NB4 (cell line): ENCODE data around the gene CUL4A.

Source experiments
- MYC ChIP-seq: IDR thresholded peaks from 2 replicates; pipeline ENCODE4 v1.6.1; 2011; ENCODE audit warnings: low read depth, low read length
- POLR2A ChIP-seq: IDR thresholded peaks from 2 replicates; pipeline ENCODE4 v1.6.1; 2011; ENCODE audit warnings: mild to moderate bottlenecking; ENCODE audit not compliant: insufficient read length; ENCODE audit errors: extremely low read depth
- TF ChIP-seq, protein P1 (sequence below): IDR thresholded peaks from one replicate; pipeline ENCODE4 v1.5.1; 2012; ENCODE audit warnings: low read depth, low read length
- TF ChIP-seq, protein P2 (sequence below): IDR thresholded peaks from 2 replicates; pipeline ENCODE4 v1.6.1; 2011; ENCODE audit warnings: low read depth, low read length

DNA sequence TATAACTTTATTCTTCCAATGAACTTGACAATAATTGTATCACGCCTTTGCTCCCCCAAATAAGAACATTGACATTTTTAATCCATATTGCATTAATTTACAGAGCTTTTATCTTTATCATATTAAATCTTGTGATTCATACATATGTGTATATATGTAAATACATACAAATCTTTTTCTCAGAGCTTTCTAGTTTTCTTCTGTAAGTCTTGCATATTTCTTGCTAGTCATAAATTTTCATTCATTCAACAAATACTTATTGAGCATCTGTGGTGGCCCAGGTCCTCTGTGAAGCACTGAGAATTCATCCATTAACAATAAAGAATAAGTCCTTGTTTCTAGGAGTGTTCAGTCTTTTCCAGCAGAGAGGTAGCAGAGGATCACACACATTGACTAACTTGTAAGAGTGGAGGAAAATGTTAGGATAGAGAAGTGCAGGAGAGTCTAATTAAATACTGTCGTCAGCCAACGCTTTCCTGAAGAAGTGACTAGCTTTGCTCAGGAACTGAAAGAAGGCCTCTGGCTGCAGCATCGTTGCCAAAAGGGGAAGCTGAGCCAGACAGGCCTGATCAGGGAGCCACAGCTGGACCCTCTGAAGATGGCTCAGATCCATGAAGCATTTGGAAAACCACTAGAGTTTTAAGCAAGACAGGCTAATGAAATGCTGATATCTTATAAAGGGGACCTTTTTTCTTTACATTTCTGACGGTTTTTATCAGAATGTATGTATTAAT lies 49.1 kb downstream of the CUL4A start:
- TF ChIP-seq, protein P1, sequence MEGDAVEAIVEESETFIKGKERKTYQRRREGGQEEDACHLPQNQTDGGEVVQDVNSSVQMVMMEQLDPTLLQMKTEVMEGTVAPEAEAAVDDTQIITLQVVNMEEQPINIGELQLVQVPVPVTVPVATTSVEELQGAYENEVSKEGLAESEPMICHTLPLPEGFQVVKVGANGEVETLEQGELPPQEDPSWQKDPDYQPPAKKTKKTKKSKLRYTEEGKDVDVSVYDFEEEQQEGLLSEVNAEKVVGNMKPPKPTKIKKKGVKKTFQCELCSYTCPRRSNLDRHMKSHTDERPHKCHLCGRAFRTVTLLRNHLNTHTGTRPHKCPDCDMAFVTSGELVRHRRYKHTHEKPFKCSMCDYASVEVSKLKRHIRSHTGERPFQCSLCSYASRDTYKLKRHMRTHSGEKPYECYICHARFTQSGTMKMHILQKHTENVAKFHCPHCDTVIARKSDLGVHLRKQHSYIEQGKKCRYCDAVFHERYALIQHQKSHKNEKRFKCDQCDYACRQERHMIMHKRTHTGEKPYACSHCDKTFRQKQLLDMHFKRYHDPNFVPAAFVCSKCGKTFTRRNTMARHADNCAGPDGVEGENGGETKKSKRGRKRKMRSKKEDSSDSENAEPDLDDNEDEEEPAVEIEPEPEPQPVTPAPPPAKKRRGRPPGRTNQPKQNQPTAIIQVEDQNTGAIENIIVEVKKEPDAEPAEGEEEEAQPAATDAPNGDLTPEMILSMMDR, result no peak
- TF ChIP-seq POLR2A (no peak), MYC (no peak)
- TF ChIP-seq, protein P2, sequence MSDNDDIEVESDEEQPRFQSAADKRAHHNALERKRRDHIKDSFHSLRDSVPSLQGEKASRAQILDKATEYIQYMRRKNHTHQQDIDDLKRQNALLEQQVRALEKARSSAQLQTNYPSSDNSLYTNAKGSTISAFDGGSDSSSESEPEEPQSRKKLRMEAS, result no peak
